GM12865 (cell line): ENCODE measurements around the gene BRD4.

Experiments
- DNase-seq: peaks from one replicate; pipeline ENCODE4 v3.0.0; 2010; ENCODE audit warnings: low read depth
- H3K4me3 ChIP-seq: 2 replicates; pipeline ENCODE4 v1.5.1; 2011; ENCODE audit warnings: mild to moderate bottlenecking, low read depth, low read length, control low read depth
- CTCF ChIP-seq: IDR thresholded peaks from 2 replicates; pipeline ENCODE4 v1.5.1; 2011; ENCODE audit warnings: low read length, control low read depth, low read depth, inconsistent platforms; ENCODE audit not compliant: insufficient read depth; ENCODE audit errors: missing control alignments

The BRD4 gene

GRCh38 chr19:15248648-15249527, 83.5 kb downstream of the BRD4 start:
- TF ChIP-seq CTCF = no peak
- DNase-seq = no peak
- no peak overlapping the region for H3K4me3 ChIP-seq

DNA sequence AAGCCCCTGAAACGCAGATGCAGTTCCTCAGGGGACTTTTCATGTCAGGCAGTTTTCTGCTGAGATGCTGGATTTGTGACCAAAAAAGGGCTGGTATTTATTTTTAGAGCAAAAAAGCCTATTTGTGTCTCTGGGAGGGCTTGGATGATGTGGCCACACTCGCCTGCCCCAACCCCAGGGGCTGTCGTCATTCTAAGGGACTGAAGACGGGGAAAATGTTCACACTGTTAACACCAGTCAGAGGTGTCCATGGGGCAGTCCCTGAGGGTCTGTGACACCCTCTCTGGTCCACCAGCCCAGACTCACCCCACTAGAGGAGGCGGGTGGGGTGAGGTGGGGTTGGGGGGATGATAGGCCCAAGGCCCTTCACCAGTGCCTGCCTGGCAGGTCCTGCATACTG, 84.2 kb downstream of the BRD4 start:
- H3K4me3 ChIP-seq = no peak overlapping the region
- TF ChIP-seq CTCF = no peak
- no peak for DNase-seq

- no peak for DNase-seq
- H3K4me3 ChIP-seq = no peak overlapping the region
- TF ChIP-seq CTCF = no peak
These were observed 85.0 kb downstream of the BRD4 start for GRCh38 chr19:15247107-15248014.

DNA sequence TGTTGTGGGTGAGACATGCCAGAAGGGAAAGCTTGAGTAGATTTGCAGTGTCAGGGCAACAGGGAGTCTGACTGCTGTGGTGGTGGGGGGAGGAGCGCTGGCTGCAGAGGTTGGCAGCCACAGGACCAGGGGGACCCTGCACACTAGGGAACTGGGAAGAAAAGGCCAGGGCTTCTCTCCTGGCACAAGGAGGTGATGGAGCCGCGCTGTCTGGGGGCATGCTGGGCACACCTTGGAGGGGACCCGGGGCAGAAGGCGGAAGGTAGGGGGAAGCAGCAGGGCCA, 86.2 kb downstream of the BRD4 start:
- no peak for TF ChIP-seq CTCF
- DNase-seq = no peak
- no peak overlapping the region for H3K4me3 ChIP-seq

GRCh38 chr19:15245370-15246197, 86.8 kb downstream of the BRD4 start:
- H3K4me3 ChIP-seq = no peak overlapping the region
- TF ChIP-seq CTCF = no peak
- no peak for DNase-seq

DNA sequence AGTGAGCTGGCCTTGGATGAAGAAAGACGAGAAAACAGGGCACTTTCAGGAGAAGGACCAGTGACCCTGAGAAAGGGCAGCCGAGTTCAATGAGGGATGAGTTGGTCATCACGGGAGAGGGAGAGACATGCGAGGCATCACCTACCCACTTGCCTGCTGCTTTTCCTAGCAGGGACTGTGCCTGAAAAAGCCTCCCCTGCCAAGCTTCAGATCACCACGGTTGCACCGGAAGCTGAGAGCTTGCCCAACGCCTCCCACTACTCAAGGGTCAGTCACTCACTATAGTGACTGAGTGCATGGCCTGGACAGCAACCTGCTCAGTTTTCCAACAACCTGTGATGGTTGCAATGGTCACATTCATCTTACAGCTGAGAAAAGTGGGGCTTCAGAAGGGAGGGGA, 87.5 kb downstream of the BRD4 start:
- no peak for DNase-seq
- no peak overlapping the region for H3K4me3 ChIP-seq
- TF ChIP-seq CTCF = no peak
